Brain pericyte (primary cell): ENCODE measurements around the gene NEMP2.

ENCODE experiments used
- DNase-seq: peaks from one replicate; pipeline ENCODE4 v3.0.0-alpha.2; 2012; ENCODE audit warnings: low read depth, low spot score

The NEMP2 gene

GRCh38 chr2:190534310-190535120 is at the start of gene NEMP2:
NEMP2 (minus strand) TSS chr2:190534722; CDS start chr2:190534655, 67 bp downstream.
- no peak for DNase-seq

GRCh38 chr2:190583507-190584337 is 49.2 kb upstream of the NEMP2 start:
- DNase-seq, result no peak

- no peak for DNase-seq
Measured at GRCh38 chr2:190582736-190583506, 48.4 kb upstream of the NEMP2 start.

- no peak for DNase-seq
Measured at GRCh38 chr2:190582019-190582418, 47.5 kb upstream of the NEMP2 start.

- DNase-seq, result no peak
Measured at GRCh38 chr2:190579915-190580846, 45.7 kb upstream of the NEMP2 start.

- DNase-seq, result no peak
Measured at GRCh38 chr2:190579058-190579410, 44.5 kb upstream of the NEMP2 start.

GRCh38 chr2:190578158-190579057 is 43.9 kb upstream of the NEMP2 start:
- no peak for DNase-seq

GRCh38 chr2:190576573-190576972 is 42.1 kb upstream of the NEMP2 start:
- no peak for DNase-seq

GRCh38 chr2:190575263-190575662 is 40.7 kb upstream of the NEMP2 start:
- no peak for DNase-seq

- DNase-seq, result no peak
Measured at GRCh38 chr2:190574169-190574568, 39.6 kb upstream of the NEMP2 start.

GRCh38 chr2:190572246-190572645 is 37.7 kb upstream of the NEMP2 start:
- no peak for DNase-seq

- DNase-seq, result no peak
Measured at GRCh38 chr2:190571686-190572085, 37.2 kb upstream of the NEMP2 start.

GRCh38 chr2:190570871-190571270 is 36.3 kb upstream of the NEMP2 start:
- DNase-seq, result no peak

GRCh38 chr2:190569994-190570755 is 35.7 kb upstream of the NEMP2 start:
- no peak for DNase-seq

- no peak for DNase-seq
Measured at GRCh38 chr2:190564838-190565237, 30.3 kb upstream of the NEMP2 start.

- no peak for DNase-seq
Measured at GRCh38 chr2:190563646-190564045, 29.1 kb upstream of the NEMP2 start.

- DNase-seq, result no peak
Measured at GRCh38 chr2:190563109-190563508, 28.6 kb upstream of the NEMP2 start.

GRCh38 chr2:190562121-190562520 is 27.6 kb upstream of the NEMP2 start:
- DNase-seq, result no peak

- no peak for DNase-seq
Measured at GRCh38 chr2:190561094-190561493, 26.6 kb upstream of the NEMP2 start.
